NCI-H2227 (cell line): ENCODE data around the gene TFAP2D.

Experiments
- DNase-seq: peaks from one replicate; lab custom pipeline; 2025; ENCODE audit not compliant: unreplicated experiment; lab: John Stamatoyannopoulos, UW

The TFAP2D gene

GRCh38 chr6:50818020-50818419 lies 104.7 kb downstream of the TFAP2D start:
- DNase-seq: no peak

GRCh38 chr6:50818673-50819072 lies 105.3 kb downstream of the TFAP2D start, which contains the start of gene TFAP2B:
TSS of gene TFAP2B (plus strand) at chr6:50818871. CDS start at chr6:50818892, 21 bp downstream.
- DNase-seq: no peak

- peak; percentile 47 for DNase-seq
Observed at GRCh38 chr6:50819466-50819903, 106.2 kb downstream of the TFAP2D start.

- peak; percentile 17 for DNase-seq
Observed at GRCh38 chr6:50819904-50820868, 106.9 kb downstream of the TFAP2D start.

- no peak for DNase-seq
Observed at GRCh38 chr6:50820869-50821264, 107.5 kb downstream of the TFAP2D start.

- no peak for DNase-seq
Observed at GRCh38 chr6:50821441-50822077, 108.2 kb downstream of the TFAP2D start.

- peak; percentile 17 for DNase-seq
Observed at GRCh38 chr6:50822078-50822476, 108.8 kb downstream of the TFAP2D start.
